Neural crest cell (in vitro differentiated cells): ENCODE measurements around the gene RUFY3. TPM values are rescaled to one million over a fixed set of nuclear protein-coding genes. Genes with fewer than 3 reads are reported as not detected.
"Not testable (repeated sequence)": the region's sequence is repeated elsewhere in the genome, so short reads cannot be mapped to it uniquely, and the experiment has no call there.

Experiments used
- DNase-seq: peaks from one replicate; pipeline ENCODE4 v3.0.0; 2021; ENCODE audit warnings: low read depth, mixed read lengths, low spot score
- H3K27ac Mint-ChIP-seq: one replicate; pipeline ENCODE4 v1.8.0; 2021; ENCODE audit warnings: mild to moderate bottlenecking, mixed read lengths; ENCODE audit not compliant: unreplicated experiment
- H3K27me3 Mint-ChIP-seq: 2 replicates; pipeline ENCODE4 v1.8.0; 2021; ENCODE audit warnings: low read depth, mild to moderate bottlenecking, mixed read lengths
- H3K36me3 Mint-ChIP-seq: 2 replicates; pipeline ENCODE4 v1.8.0; 2021; ENCODE audit warnings: low read depth, mild to moderate bottlenecking, mixed read lengths
- H3K4me1 Mint-ChIP-seq: 2 replicates; pipeline ENCODE4 v1.8.0; 2021; ENCODE audit warnings: mixed read lengths
- H3K4me3 Mint-ChIP-seq: one replicate; pipeline ENCODE4 v1.8.0; 2021; ENCODE audit warnings: mild to moderate bottlenecking, mixed read lengths
- H3K9me3 Mint-ChIP-seq: 2 replicates; pipeline ENCODE4 v1.8.0; 2021; ENCODE audit warnings: mixed read lengths
- CTCF ChIP-seq: fragments of 200-600 bp; sonication (generic); conservative IDR thresholded peaks from 2 replicates; pipeline ENCODE4 v1.5.0; 2021; ENCODE audit warnings: antibody characterized with exemption, mild to moderate bottlenecking
- total RNA-seq: library from RNA; stranded (reverse); gene quantifications from 2 replicates; pipeline ENCODE4 v1.2.1, GENCODE V29; 2021

RUFY3 gene
- total RNA-seq, 1 donor from 2014 or later, result 98.8 TPM

GRCh38 chr4:70759627-70760026, 37.9 kb downstream of the RUFY3 start:
- peaks cover 11% of the 10 kb centered on the region for H3K36me3 Mint-ChIP-seq
- no peaks in the 10 kb centered on the region for H3K4me1 Mint-ChIP-seq
- no peak overlapping the region for H3K27ac Mint-ChIP-seq
- DNase-seq, result no peak
- TF ChIP-seq CTCF, result no peak
- H3K9me3 Mint-ChIP-seq, result no peaks in the 10 kb centered on the region
- H3K27me3 Mint-ChIP-seq, result no peaks in the 10 kb centered on the region
- no peak overlapping the region for H3K4me3 Mint-ChIP-seq

GRCh38 chr4:70760662-70761061, 38.9 kb downstream of the RUFY3 start:
- H3K27ac Mint-ChIP-seq, result no peak overlapping the region
- H3K9me3 Mint-ChIP-seq, result no peaks in the 10 kb centered on the region
- DNase-seq, result no peak
- H3K27me3 Mint-ChIP-seq, result no peaks in the 10 kb centered on the region
- TF ChIP-seq CTCF, result no peak
- no peak overlapping the region for H3K4me3 Mint-ChIP-seq
- peaks cover 16% of the 10 kb centered on the region for H3K36me3 Mint-ChIP-seq
- no peaks in the 10 kb centered on the region for H3K4me1 Mint-ChIP-seq

- H3K9me3 Mint-ChIP-seq, result no peaks in the 10 kb centered on the region
- H3K27me3 Mint-ChIP-seq, result no peaks in the 10 kb centered on the region
- no peak overlapping the region for H3K27ac Mint-ChIP-seq
- no peak for DNase-seq
- no peak for TF ChIP-seq CTCF
- H3K4me3 Mint-ChIP-seq, result no peak overlapping the region
- H3K36me3 Mint-ChIP-seq, result peaks cover 16% of the 10 kb centered on the region
- H3K4me1 Mint-ChIP-seq, result no peaks in the 10 kb centered on the region
These were observed 39.6 kb downstream of the RUFY3 start for GRCh38 chr4:70761276-70761816.

- H3K36me3 Mint-ChIP-seq, result peaks cover 32% of the 10 kb centered on the region
- H3K9me3 Mint-ChIP-seq, result peaks cover 3% of the 10 kb centered on the region
- no peaks in the 10 kb centered on the region for H3K4me1 Mint-ChIP-seq
- TF ChIP-seq CTCF, result no peak
- H3K27me3 Mint-ChIP-seq, result no peaks in the 10 kb centered on the region
- no peak for DNase-seq
- no peak overlapping the region for H3K4me3 Mint-ChIP-seq
- H3K27ac Mint-ChIP-seq, result no peak overlapping the region
These were observed 43.6 kb downstream of the RUFY3 start for GRCh38 chr4:70765368-70765767.

DNA sequence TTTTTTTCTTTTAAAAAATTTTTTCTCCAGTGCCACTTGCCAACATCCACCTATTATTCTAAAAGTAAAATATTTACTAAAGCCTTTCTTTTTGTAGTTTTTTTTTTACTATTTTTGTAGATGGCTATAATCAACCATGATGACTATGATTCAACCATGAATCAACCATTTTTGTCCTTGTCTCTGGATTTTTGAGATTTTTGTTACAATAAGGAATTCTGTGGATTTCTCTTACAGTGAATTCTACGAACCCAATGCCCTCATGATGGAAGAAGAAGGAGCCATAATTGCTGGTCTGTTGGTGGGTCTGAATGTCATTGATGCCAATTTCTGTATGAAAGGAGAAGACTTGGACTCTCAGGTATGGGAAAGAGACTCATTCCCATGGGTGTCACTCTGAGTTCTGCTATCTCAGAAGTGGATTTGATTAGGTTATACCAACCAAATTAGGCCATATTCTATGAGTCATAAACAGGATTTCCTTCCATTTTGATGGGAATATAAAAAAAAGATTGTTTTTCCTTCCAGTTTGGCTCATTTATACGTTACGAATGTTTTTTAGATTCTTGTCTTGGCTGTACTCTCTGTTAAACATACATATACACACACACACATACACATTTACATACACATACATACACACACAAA, 46.7 kb downstream of the RUFY3 start:
- TF ChIP-seq CTCF, result no peak
- peaks cover 32% of the 10 kb centered on the region for H3K36me3 Mint-ChIP-seq
- no peaks in the 10 kb centered on the region for H3K4me1 Mint-ChIP-seq
- no peak overlapping the region for H3K4me3 Mint-ChIP-seq
- no peaks in the 10 kb centered on the region for H3K27me3 Mint-ChIP-seq
- peaks cover 3% of the 10 kb centered on the region for H3K9me3 Mint-ChIP-seq
- H3K27ac Mint-ChIP-seq, result no peak overlapping the region
- no peak for DNase-seq

- not testable (repeated sequence) for H3K27me3 Mint-ChIP-seq
These were observed 47.6 kb downstream of the RUFY3 start for GRCh38 chr4:70769396-70769795.

More at GRCh38 chr4:70769396-70769795, 47.6 kb downstream of the RUFY3 start:
- H3K9me3 Mint-ChIP-seq, H3K4me3 Mint-ChIP-seq, H3K4me1 Mint-ChIP-seq, H3K27ac Mint-ChIP-seq, DNase-seq: not testable (repeated sequence)
- H3K36me3 Mint-ChIP-seq, result peaks cover 24% of the 10 kb centered on the region
